H7 (cell line): ENCODE results near the gene RAB11B. TPM values are rescaled to one million over a fixed set of nuclear protein-coding genes. Genes with fewer than 3 reads are reported as not detected.
"Not testable (repeated sequence)": the region's sequence is repeated elsewhere in the genome, so short reads cannot be mapped to it uniquely, and the experiment has no call there.

Experiments used
- DNase-seq: peaks from one replicate; pipeline ENCODE4 v3.0.0; 2012
- H3K27me3 ChIP-seq: 2 replicates; pipeline ENCODE4 v1.6.0; 2011; ENCODE audit warnings: mild to moderate bottlenecking, low read length; ENCODE audit not compliant: control insufficient read depth, insufficient read depth
- H3K36me3 ChIP-seq: replicated peaks from 2 replicates; pipeline ENCODE4 v1.5.1; 2011; ENCODE audit warnings: low read length; ENCODE audit not compliant: control insufficient read depth, insufficient read depth
- H3K4me3 ChIP-seq: 2 replicates; pipeline ENCODE4 v1.5.1; 2011; ENCODE audit warnings: low read depth, mild to moderate bottlenecking, control low read depth, low read length, moderate library complexity; ENCODE audit not compliant: insufficient read depth
- total RNA-seq: library from RNA; depleted of rRNA; stranded (reverse); fragments of >200 nt; shearing (Covaris generic); gene quantifications from 2 replicates; pipeline ENCODE4 v1.2.3, GENCODE V29; 2014; rRNA removed

Gene RAB11B
- total RNA-seq = 16.9 and 31.4 TPM in 2 replicates

DNA sequence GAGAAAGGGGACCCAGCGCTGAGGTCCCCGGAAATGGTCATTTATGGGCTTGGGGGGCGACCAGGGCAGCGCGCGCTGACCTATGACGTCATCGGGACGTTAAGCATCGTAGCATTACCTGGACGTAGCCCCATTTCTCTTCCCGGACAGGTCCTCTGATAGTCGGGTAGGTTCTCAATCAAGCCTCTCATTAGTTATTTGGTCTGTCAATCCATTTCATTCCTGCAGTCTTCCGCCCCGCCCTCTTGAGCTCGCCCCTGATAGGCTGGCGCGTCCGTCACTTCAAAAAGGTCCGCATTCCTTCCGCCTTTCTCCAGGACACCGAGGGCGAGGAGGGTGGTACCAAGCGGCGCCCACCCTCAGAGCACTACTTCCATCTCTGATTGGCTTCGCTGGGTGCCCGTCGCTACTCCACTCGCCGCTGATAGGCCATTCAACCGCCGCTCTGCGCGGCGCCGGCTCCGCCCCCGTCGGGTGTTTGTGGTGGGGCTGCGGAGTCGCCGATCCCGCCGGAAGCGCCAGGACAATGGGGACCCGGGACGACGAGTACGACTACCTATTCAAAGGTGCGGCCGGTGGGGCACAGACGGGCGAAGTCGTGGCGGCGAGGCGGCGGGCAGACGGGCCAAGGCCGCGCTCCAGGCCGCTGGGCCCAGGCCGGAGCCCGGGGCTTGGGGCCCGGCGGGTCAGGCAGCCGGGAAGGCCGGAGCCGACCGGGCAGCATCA, at the start of gene RAB11B:
Gene RAB11B, plus strand, starts transcription at position 470 of the 726 bp plus-strand sequence. Its CDS starts 57 bp downstream, at position 527.
- Histone ChIP-seq H3K27me3 (no peaks in the 10 kb centered on the region), H3K36me3 (no peaks in the 10 kb centered on the region), H3K4me3 (peak within 1 kb of the TSS; percentile 76)
- peak; percentile 98 for DNase-seq

DNA sequence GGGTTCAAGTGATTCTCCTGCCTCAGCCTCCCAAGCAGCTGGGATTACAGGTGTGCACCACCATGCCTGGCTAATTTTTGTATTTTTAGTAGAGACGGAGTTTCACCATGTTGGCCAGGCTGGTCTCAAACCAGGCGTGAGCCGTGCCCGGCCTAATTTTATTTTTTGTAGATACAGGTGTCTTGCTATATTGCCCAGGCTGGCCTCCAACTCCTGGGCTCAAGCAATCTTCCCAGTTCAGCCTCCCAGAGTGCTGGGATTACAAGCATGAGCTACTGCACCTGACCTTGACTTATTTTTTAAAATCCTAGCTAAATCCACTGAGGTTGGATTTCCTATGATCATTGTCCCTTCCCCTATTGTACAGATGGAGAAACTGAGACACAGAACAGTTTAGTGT, 48.7 kb upstream of the RAB11B start:
- H3K36me3 ChIP-seq, H3K4me3 ChIP-seq, DNase-seq: not testable (repeated sequence)
- H3K27me3 ChIP-seq = peaks cover 12% of the 10 kb centered on the region; the same call in 1 of the 2 replicates

DNA sequence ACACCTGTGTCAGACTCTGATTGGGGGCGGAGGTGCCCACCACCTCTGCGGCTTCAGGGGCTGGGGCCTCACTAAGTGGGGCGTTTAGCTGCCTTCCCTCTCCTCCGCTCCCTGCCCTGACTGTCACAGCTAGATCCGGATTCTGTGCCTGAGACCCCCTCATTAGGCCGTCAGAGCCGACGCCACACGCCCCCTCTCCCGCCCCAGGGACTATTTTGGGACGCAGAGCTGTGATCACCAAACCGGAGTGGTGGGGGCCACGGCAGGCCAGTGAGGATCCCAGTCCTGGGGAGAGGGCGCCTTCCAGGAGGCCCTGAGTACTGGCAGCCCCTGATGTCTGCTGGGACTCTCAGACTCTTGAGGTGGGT, 47.9 kb upstream of the RAB11B start:
- Histone ChIP-seq H3K4me3 (peak overlapping the region; percentile 81; the same call in 1 of the 2 replicates), H3K36me3 (no peaks in the 10 kb centered on the region), H3K27me3 (peaks cover 12% of the 10 kb centered on the region; the same call in 1 of the 2 replicates)
- DNase-seq = peak; percentile 77

DNA sequence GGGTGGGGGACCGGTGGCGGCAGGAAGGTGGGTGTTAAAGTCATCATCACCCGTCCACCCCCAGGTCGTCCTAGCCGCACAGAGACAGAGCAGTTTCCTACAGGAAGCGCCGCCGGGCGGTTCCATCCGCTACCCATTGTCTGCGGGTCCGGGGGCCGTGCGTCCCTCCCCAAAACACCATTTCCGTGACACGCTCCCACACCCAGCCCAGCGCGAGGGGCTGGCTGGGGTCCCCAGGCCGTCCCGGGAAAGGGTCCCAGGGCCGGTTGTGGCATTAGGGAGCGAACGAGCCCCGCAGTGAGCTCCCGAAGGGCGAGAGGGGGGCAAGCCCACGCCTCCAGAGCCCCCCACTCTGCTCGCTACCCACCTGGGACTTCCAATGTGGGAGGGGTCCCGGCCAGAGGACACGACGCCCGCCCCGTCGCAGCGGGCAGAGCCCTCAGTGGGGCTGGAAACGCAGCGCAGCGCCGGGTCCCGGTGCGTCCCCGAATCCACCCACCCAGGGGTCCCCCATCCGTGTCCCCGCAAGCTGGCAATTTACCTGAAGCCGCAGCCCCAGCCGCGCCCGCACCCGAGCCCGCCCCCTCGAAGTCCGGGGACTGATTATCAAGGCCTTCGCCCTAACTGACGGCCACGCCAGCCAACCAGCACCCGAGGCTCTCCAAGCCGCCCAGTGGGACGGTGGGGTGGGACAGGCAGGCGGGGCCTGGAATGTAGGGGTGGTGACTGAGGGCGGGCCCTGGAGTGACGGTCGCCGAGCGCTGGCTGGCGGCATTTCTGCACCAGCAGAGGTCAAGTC, 47.3 kb upstream of the RAB11B start, which contains the start of gene KANK3:
Gene KANK3, minus strand, starts transcription at position 579 of the 799 bp plus-strand sequence. CDS start 5,434 bp downstream, outside the sequence.
- Histone ChIP-seq H3K36me3 (no peaks in the 10 kb centered on the region), H3K27me3 (peaks cover 12% of the 10 kb centered on the region; the same call in 1 of the 2 replicates), H3K4me3 (peak within 1 kb of the TSS; percentile 81)
- DNase-seq = peak; percentile 100

DNA sequence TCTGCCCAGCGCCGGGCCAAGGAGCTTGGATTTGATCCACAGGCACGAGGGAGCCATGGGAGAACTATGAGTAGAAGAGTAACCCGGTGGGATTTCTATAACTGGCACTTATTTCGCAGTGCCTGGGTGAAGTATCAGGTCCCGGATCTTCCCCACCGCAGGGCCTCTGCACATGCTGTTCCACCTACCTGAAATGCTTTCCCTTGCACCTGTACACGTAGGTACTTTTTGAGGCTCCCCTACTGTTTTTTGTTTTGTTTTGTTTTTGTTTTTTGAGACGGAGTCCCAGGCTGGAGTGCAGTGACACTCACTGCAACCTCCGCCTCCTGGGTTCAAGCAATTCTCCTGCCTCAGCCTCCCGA, 46.7 kb upstream of the RAB11B start:
- H3K36me3 ChIP-seq = no peaks in the 10 kb centered on the region
- H3K27me3 ChIP-seq = peaks cover 12% of the 10 kb centered on the region; the same call in 1 of the 2 replicates
- H3K4me3 ChIP-seq = peak overlapping the region; percentile 12; the same call in 1 of the 2 replicates
- no peak for DNase-seq

DNA sequence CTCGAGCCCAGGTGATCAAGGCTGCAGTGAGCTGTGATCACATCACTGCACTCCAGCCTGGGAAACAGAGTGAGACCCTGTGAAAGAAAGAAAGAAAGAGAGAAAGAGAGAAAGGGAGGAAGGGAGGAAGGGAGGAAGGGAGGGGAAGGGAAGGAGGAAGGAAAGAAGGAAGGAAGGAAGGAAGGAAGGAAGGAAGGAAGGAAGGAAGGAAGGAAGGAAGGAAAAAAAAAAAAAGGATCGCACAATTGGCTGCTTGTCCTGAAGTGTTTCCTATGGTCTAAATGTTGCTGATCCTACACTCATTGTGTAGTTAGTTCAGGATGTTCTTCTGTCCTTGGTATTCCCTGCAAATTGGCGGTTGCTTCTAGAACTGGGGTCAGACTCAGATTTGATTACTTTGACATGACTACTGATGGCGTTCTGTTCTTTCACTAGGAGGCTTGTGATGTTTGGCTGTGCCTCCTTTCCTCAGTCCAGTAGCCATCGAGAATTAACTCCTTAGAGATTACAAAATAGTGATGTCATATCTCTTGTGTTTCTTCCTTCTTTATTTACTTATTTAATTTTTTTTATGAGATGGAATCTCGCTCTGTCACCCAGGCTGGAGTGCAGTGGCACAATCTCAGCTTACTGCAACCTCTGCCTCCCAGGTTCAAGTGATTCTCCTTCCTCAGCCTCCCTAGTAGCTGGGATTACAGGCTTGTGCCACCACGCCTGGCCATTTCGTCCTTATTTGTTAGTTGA, 40.4 kb upstream of the RAB11B start:
- not testable (repeated sequence) for DNase-seq, H3K27me3 ChIP-seq, H3K4me3 ChIP-seq, H3K36me3 ChIP-seq

DNA sequence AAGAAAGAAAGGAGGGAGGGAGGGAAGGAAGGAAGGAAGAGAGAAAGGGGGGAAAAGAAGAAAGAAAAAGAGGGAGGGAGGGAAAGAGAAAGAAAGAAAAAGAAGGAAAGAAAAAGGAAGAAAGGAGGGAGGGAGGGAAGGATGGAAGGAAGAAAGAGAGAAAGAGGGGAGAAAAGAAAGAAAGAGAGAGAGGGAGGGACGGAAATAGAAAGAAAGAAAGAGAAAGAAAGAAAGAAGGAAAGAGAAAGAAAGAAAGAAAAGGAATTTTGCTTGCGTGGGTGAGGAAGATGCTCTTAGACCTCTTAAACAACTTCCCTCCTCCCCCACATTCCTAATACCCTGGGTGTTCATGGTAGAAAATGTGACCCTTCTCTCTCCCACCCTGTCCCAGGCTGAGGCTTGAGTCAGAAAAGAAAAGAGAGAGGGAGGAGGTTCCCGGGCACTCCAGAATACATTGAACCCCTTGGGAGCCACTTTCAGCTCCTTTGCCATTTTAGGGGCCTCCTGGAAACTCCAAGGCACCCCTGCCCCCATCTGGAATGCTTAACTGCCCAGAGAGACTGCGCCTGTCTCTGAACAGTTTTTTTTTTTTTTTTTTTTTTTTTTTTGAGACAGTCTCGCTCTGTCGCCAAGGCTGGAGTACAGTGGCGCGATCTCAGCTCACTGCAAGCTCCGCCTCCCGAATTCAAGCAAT, 37.9 kb upstream of the RAB11B start:
- no peak overlapping the region for H3K4me3 ChIP-seq
- H3K27me3 ChIP-seq = no peaks in the 10 kb centered on the region; the same call in 1 of the 2 replicates
- peak; percentile 46 for DNase-seq
- no peaks in the 10 kb centered on the region for H3K36me3 ChIP-seq

DNA sequence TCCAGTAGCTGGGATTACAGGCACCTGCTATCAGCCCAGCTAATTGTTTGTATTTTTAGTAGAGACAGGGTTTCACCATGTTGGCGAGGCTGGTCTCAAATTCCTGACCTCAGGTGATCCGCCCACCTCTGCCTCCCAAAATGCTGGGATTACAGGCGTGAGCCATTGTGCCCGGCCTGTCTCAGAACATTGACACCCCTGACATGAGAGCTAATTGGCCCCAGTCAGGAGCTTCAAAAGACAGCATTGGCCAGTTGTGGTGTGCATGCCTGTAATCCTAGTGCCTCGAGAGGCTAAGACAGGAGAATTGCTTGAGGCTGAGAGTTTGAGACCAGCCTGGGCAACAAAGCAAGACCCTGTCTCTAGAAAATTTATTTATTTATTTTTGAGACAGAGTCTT, 37.3 kb upstream of the RAB11B start:
- DNase-seq, H3K4me3 ChIP-seq, H3K27me3 ChIP-seq, H3K36me3 ChIP-seq: not testable (repeated sequence)

DNA sequence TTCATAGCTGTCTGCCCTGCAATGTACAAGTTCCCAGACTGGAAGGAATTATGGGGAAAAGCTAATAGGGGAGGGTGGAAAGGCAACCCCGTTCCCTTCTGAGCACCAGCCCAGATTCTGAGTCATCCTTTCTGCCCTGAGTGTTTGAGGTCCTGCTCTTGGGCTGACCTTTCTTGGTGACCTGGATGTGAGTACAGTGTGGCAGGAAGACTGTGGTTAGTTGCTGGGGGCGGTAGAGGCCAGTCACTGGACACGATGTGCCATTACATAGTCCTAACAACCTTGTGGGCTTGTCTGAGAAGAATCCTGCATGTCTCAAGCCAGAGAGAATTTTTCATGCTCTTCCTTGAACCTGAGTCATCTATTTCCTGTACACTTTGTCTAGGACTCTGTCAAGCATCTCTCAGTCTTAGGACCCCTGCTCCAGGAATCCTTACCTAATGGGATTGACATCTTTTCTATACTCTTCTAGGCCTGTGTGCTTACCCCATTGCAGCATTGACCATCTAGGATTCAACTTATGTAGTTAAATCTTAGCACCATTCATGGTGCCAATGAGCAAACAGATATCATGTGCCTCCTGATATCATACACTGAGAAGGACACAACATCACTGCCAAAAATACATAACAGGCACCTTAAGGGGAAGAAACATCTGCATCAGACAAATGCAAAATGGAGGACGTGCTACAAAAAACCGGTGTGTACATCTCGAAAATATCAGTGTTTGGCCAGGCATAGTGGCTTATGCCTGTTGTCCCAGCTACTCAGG, 34.3 kb upstream of the RAB11B start:
- H3K27me3 ChIP-seq = no peaks in the 10 kb centered on the region; the same call in 1 of the 2 replicates
- no peaks in the 10 kb centered on the region for H3K36me3 ChIP-seq
- no peak for DNase-seq
- H3K4me3 ChIP-seq = no peak overlapping the region

DNA sequence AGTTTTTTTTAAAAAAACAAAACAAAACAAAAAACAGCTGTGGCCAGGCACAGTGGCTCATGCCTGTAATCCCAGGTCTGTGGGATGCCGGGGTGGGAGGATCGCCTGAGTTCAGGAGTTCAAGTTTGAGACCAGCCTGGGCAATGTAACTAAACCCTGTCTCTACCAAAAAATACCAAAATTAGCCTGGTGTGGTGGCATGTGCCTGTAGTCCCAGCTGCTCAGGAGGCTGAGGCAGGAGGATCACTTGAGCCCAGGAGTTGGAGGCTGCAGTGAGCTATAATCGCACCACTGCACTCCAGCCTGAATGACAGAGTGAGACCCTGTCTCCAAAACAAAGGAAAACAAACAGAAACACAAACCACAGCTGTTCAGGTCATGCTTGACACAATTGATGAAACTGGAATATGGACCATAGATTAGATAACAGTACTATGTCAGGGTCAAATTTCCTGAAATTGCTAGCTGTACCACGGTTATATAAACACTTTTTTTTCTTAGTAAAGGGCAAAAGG, 33.1 kb upstream of the RAB11B start:
- no peak for DNase-seq
- H3K4me3 ChIP-seq = no peak overlapping the region

DNA sequence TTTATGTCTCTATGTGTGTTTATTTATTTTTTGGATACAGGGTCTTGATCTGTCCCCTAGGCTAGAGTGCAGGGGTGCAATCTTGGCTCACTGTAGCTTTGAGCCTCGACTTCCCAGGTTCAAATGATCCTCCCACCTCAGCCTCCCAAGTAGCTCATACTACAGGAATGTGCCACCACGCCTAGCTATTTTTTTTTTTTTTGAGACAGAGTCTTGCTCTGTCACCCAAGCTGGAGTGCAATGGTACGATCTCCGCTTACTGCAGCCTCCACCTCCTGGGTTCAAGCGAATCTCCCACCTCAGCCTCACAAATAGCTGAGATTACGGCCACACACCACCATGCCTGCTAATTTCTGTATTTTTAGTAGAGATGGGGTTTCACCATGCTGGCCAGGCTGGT, 31.2 kb upstream of the RAB11B start:
- DNase-seq = no peak
- no peaks in the 10 kb centered on the region for H3K36me3 ChIP-seq
- H3K4me3 ChIP-seq = no peak overlapping the region
- H3K27me3 ChIP-seq = peaks cover 1% of the 10 kb centered on the region

More for the DNA sequence above, 33.1 kb upstream of the RAB11B start:
- H3K27me3 ChIP-seq = no peaks in the 10 kb centered on the region; the same call in none of the 2 replicates
- no peaks in the 10 kb centered on the region for H3K36me3 ChIP-seq

DNA sequence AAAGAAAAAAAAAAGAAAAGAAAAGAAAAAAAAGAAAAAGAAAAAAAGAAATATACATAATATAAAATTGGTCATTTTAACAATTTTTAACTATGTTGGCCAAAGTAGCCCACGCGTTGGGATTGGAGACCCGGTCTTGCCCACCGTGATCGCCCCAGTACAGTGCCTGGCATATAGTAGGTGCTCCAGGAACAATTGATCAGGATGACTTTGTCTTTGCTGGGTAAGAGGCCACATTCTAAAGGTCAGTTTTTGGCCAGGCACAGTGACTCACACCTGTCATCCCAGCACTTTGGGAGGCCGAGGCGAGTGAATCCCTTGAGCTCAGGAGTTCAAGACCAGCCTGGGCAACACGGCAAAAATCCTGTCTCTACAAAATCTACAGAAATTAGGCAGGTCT, 30.0 kb upstream of the RAB11B start:
- no peak for DNase-seq
- Histone ChIP-seq H3K36me3 (no peaks in the 10 kb centered on the region), H3K27me3 (peaks cover 6% of the 10 kb centered on the region), H3K4me3 (no peak overlapping the region)
